Activated CD4-positive, alpha-beta T cell treated with anti-CD3 and anti-CD28 coated beads, Interleukin-2, amount 50 U/mL, for 24 hours (primary cell): ENCODE data around the gene ZNF281.
"Not testable (repeated sequence)": the region's sequence is repeated elsewhere in the genome, so short reads cannot be mapped to it uniquely, and the experiment has no call there.

ENCODE experiments used
- DNase-seq, 2 donors: peaks; one replicate each; pipeline ENCODE4 v3.0.0-alpha.2; 2020; ENCODE audit warnings: low read depth in 1 of 2, low spot score in 1 of 2

Gene ZNF281

DNA sequence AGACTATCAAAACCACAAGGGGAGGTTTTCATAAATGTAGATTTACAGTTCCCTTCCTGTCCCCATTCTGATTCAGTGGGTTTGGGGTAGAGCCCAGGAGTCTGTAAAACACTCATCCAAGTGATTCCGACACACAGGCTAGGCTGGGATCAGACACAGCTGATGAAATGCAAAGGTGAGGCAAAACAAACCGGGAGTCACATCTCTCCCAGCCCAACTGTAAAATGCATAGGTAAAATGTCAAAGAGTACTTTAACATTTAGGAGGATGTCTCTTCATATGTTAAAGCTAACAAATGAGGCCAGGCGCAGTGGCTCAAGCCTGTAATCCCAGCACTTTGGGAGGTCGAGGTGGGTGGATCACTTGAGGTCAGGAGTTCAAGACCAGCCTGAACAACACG lies 45.0 kb downstream of the ZNF281 start:
- no peak for DNase-seq

DNA sequence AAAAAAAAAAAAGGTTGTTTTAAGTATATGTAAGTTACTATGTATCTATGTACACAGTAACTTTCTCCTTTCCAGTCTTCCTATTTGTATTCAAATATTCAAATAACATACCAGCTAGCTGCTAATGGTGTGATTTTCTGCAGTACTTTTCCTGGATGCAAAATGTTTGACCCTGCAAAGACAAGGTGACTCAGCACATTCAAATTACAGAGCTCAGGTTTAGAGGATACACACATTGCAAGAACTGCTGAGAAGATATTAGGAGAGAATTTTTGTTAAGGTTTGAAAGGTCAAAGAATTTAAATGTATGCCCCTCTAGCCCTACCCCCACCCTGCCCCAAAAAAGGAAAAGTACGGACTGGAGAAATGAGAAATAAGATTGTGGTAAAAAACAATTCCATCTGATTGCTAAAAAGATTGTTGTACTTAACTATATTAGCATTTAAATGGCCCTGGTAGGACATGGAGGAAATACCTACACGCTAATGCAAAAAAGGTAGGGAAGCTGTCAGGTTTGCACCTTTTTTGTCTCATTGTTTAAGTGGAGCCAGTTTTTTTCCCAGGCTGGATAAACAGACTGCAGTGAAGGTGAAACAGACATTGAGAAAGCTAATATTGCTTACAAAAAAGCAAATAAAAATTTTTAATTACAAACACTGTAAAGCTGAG lies 45.6 kb downstream of the ZNF281 start:
- DNase-seq: no peak

DNA sequence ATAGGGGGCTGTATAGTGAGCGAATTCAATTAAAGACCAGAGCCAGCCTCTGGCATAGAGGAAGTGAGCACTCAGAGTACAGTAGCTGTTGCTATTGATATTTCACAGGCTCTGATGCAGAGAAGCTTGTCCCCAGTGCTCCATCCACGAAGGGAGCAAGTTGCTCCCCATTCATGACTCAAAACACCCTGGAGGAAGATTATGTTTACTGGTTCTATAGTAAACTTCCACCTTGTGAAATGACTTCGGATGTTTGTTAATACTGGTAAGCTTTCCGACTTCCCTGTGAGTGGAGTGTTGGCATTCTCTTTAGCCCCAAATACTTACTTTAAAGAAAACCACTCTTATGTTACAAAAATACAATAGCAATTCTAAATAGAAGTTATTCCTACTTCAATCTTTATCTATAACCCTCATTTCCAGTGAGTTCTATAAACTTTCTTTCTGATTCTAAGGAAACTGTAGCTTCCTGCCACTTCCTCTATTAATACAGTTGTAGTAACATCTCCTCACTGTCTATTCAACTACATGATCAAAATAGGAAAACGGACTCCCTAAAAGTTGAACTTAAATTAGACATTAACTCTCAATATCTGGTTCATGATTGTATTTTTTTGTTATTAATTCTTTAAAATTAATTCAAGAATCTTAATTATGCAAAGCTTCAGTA lies 46.4 kb downstream of the ZNF281 start:
- no peak for DNase-seq

GRCh38 chr1:200362421-200362820 lies 47.4 kb downstream of the ZNF281 start:
- DNase-seq: no peak

DNA sequence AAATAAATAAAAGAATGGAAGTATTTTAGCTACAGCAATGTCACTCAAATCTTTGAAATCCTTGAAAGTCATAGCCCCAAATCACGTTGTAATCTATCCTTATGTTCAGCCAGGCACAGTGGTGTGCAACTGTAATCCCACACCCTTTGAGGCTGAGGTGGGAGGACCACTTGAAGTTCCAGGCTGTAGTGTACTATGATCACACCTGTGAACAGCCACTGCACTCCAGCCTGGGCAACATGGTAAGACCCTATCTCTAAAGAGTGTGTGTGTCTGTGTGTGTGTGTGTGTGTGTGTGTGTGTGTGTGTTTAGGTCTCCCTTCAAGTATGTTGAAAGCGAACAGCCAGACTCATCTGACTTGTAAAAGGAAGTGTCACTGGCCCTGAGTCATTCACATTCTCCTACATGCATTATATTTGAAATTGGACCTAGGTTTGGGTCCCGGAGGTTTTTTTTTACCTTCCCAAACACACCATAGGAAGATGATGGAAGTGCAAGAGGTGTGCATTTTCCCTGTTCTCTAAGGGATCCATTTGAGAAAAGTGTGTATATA lies 50.1 kb downstream of the ZNF281 start:
- no peak for DNase-seq

GRCh38 chr1:200357925-200358324 lies 51.9 kb downstream of the ZNF281 start:
- not testable (repeated sequence) for DNase-seq

DNA sequence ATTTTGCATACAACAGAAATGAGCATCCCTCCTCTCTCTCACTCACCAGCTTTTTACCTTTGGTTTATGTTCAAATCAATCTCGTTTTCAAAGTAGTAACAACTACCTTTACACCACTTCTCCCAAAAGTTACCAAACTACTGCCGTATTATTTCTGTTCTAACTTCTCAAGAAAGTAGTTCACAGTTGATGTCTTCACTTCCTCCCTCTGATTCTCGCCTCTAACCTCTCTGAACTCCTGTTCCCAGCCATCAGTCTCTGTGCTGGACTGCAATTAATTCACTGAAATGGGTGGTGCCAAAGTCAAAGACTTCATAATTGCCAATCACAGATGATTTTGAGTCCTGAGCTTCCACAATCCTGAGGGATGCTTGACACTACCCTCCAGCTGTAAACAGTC lies 54.0 kb downstream of the ZNF281 start:
- DNase-seq: no peak
